Neutrophil (primary cell): Measurements from ENCODE around the gene SERPINB7.
"Not testable (repeated sequence)": the region's sequence is repeated elsewhere in the genome, so short reads cannot be mapped to it uniquely, and the experiment has no call there.

Experiments used
- H3K27ac ChIP-seq: fragments of 200-600 bp; sonication (generic); 2 replicates; pipeline ENCODE4 v1.5.1; 2016; ENCODE audit warnings: mild to moderate bottlenecking, moderate library complexity
- H3K27me3 ChIP-seq: fragments of 200-600 bp; sonication (generic); 2 replicates; pipeline ENCODE4 v1.6.0; 2016; ENCODE audit warnings: mild to moderate bottlenecking
- H3K36me3 ChIP-seq: fragments of 200-600 bp; sonication (generic); 2 replicates; pipeline ENCODE4 v1.5.1; 2017
- H3K4me1 ChIP-seq, 2 experiments: fragments of 200-600 bp in 1 of 2; sonication (generic) in 1 of 2; 1 replicate in 1 of 2; 2 replicates in 1 of 2; pipeline versions ENCODE4 v1.5.1 to v1.6.1; 2013 to 2016; ENCODE audit warnings: low read depth in 1 of 2, low read length in 1 of 2, mild to moderate bottlenecking in 1 of 2, moderate library complexity in 1 of 2; ENCODE audit not compliant: control insufficient read depth in 1 of 2, insufficient read depth in 1 of 2
- H3K4me3 ChIP-seq, 2 experiments: fragments of 200-600 bp in 1 of 2; sonication (generic) in 1 of 2; 1 replicate in 1 of 2; 2 replicates in 1 of 2; pipeline ENCODE4 v1.5.1; 2013 to 2016; ENCODE audit warnings: low read depth in 1 of 2, low read length in 1 of 2, mild to moderate bottlenecking in 1 of 2, moderate library complexity in 1 of 2
- H3K9me3 ChIP-seq: fragments of 200-600 bp; sonication (generic); 2 replicates; pipeline ENCODE4 v1.5.1; 2016
- CTCF ChIP-seq: fragments of 200-600 bp; sonication (generic); IDR thresholded peaks from 2 replicates; pipeline ENCODE4 v1.5.1; 2016; ENCODE audit warnings: antibody characterized with exemption

Gene SERPINB7

DNA sequence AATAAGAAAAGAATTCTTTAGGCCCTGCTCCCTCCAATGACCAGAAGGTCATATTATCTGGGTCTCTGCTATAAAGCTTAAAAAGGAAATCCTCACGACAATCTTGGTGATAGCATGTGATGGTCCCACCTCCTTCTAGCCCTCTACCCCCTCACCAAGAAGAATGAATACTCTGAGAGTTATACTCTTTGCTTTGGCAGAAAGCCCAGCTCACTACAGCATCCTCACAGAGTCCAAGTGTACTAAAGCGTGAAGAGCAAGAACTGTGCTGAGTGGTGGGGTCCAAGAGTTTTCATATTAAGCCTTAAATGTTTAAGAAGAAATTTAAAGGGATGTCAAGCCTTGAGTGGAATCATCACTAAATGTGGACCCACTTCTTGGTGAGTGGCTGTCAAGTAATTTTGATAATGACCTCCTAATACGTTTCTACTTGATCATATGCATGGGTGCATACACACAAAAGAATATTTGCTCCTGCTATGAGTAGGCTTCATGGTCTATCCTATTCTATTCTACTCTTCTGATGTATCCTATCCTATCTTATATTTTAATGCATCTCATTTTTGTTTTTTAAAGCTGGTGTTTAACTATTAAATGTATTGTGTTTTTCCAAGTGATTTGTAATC is 16.5 kb upstream of the SERPINB7 start:
- no peak for TF ChIP-seq CTCF
- Histone ChIP-seq H3K36me3 (no peaks in the 10 kb centered on the region), H3K27ac (no peak overlapping the region), H3K4me3 (no peak overlapping the region), H3K4me1 (no peaks in the 10 kb centered on the region), H3K9me3 (peaks cover 8% of the 10 kb centered on the region), H3K27me3 (no peaks in the 10 kb centered on the region)

- H3K36me3 ChIP-seq, H3K4me3 ChIP-seq, H3K27me3 ChIP-seq, H3K27ac ChIP-seq, H3K9me3 ChIP-seq, H3K4me1 ChIP-seq: not testable (repeated sequence)
Measured at GRCh38 chr18:63759786-63760185, 15.4 kb upstream of the SERPINB7 start.

DNA sequence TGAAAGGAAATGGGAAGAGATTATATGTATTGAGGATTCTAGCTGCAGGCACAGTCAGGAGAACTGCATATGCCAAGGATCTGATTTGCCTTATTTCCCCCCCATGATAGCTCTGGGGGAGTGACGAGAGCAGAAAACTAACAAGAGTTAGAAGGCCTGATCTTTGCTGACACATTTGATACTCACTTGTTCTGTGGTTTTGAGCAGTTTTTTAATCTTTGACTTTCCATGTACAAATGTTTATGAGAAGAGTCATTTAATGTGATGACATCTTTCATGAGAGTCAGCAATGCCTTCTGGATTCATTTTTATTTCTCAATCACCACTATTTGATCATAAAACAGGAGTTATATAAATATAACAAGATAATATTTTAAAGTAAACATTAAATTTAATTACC is 12.7 kb upstream of the SERPINB7 start:
- peaks cover 8% of the 10 kb centered on the region for H3K9me3 ChIP-seq
- H3K4me3 ChIP-seq, result no peak overlapping the region
- TF ChIP-seq CTCF, result no peak
- H3K27me3 ChIP-seq, result peaks cover 18% of the 10 kb centered on the region
- no peaks in the 10 kb centered on the region for H3K4me1 ChIP-seq
- H3K36me3 ChIP-seq, result no peaks in the 10 kb centered on the region
- H3K27ac ChIP-seq, result no peak overlapping the region

DNA sequence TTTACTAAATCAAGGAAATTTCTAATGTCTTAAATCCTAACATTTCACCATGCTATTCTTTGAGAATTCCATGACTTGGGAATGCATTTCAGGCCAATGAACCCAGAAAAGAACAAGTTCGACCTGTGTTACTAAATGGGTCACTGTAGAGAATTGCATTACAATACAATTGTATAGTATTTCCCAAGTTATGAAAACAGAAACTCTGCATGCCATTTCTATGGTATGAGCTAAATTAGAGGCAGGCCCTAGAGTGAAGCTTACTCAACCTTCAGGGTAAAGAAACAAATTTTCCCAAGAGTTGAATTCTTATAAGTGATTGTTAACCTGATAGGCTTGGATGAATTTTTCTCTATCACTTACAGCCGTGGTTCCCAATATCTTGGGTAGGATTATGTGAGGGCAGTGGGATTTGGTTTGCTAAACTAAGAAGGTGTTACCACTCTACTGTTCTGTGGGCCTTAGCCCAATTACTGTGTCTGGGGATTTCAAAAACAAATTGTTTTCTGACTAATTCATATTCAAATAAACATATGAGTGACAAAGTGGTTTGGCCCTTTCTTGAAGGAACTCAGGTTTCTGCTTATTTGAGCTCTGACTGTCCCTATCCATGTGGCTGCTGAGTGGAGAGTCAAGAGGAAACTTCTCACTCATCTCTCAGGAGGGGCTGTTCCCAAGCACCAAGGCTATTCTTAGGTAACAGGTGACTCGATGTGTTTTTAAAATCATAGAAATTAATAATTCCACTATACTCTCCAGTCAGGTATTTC is 11.2 kb upstream of the SERPINB7 start:
- Histone ChIP-seq H3K4me1 (no peaks in the 10 kb centered on the region), H3K36me3 (no peaks in the 10 kb centered on the region), H3K27ac (no peak overlapping the region), H3K27me3 (peaks cover 23% of the 10 kb centered on the region), H3K9me3 (peaks cover 8% of the 10 kb centered on the region), H3K4me3 (no peak overlapping the region)
- TF ChIP-seq CTCF, result no peak

DNA sequence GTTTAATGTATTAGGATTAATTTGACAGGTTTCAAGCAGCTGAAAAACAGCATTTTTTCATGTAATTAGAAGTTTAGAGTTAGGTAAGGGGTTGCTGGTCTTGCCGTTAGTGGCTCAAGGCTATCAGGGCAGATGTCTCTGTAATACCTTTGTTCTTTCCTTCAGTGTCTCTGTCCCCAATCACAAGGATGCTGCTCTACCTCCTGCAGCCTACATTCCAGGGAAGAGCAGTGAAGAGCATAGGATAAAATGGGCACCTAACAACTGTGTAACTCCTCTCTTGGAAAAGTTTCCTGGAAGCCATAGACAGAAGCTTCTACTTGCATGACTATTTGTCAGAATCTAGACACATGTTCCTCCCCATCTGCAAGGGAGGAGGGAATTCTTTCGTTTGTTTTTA is 9.4 kb upstream of the SERPINB7 start:
- no peak overlapping the region for H3K4me3 ChIP-seq
- peaks cover 40% of the 10 kb centered on the region for H3K27me3 ChIP-seq
- H3K9me3 ChIP-seq, result no peaks in the 10 kb centered on the region
- no peak overlapping the region for H3K27ac ChIP-seq
- H3K36me3 ChIP-seq, result no peaks in the 10 kb centered on the region
- TF ChIP-seq CTCF, result no peak
- H3K4me1 ChIP-seq, result no peaks in the 10 kb centered on the region

DNA sequence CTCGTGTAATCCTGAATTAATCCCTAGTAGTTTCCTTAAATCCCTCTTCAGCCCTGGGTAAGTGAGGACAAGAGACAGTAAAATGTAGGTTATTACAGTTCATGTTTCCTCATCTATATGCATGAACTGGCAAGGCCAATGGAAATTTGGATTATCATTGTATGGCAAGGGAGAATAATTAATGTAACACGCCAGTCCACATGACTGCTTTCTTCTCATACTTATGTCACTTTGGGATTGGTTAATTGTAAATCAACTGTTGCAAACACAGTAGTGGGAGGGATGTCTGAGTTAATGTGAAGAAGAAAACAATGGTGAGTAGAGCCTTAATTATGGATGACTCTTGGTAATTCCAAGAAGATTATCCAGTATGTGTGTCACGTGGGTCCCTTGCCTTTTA is 1.7 kb upstream of the SERPINB7 start:
- no peaks in the 10 kb centered on the region for H3K9me3 ChIP-seq
- H3K27ac ChIP-seq, result no peak overlapping the region
- H3K36me3 ChIP-seq, result no peaks in the 10 kb centered on the region
- H3K27me3 ChIP-seq, result peaks cover 88% of the 10 kb centered on the region
- TF ChIP-seq CTCF, result no peak
- no peak overlapping the region for H3K4me3 ChIP-seq
- H3K4me1 ChIP-seq, result no peaks in the 10 kb centered on the region
